ENCODE measurements around the gene KLHL40. TPM values are rescaled to one million over a fixed set of nuclear protein-coding genes. Genes with fewer than 3 reads are reported as not detected.

The KLHL40 gene
- total RNA-seq, 2 donors from 2014 or later = not detected

DNA sequence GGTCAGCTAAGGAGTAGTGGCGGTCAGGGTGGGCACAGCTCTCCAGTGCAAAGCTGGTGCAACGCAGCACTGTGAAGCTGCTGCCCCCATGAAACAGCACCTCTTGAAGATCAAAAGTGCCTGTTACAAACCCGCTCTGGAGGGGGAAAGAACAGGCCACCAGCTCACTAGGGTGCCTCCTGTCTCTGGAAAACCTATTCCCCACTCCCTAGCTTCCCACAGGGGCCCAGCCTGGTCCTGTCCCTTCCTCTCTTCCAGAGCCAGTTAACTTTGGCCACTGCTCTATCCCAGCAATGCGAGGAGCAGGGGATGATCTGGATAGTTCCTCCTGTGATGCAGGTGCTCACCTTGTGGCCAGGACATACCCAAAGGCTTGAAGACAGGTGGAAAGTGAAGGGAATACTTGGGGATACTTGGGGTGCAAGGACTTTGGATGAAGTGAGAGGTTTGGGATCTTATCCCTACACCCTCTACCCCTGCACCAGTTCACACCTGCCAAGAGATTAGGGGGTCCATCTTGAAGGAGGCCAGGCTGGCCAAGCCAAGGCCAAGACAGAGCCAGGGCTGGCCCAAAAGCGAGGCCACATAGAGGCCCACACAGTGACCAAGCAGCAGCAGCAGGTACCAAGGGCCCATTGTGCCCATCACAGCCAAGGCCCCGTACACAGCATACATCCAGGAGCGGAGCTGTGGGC, 13.0 kb downstream of the KLHL40 start:
- no peak for ATAC-seq
- intact Hi-C loops (cut with DNase I, micrococcal nuclease) = no loop called here
- DNase-seq = no peak

DNA sequence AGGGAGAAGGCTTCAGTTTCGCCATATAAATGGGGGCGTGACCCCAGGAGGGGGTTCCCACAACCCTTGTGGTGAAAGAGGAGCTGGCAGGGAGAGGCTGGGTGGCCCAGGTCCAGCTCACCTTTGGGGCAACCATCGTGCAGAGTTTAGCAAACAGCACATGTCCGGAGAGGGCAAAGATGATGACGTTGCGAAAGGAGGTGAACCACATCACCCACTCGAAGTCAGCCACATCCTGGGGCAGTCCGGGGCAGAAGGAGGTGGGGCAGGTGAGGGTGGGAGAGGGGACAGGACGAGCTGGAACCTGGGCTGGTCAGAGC, 13.5 kb downstream of the KLHL40 start:
- ATAC-seq (no peak), DNase-seq (peak in 1 of 2 donors; percentile 18)
- intact Hi-C loops (cut with DNase I, micrococcal nuclease) = no loop called here

DNA sequence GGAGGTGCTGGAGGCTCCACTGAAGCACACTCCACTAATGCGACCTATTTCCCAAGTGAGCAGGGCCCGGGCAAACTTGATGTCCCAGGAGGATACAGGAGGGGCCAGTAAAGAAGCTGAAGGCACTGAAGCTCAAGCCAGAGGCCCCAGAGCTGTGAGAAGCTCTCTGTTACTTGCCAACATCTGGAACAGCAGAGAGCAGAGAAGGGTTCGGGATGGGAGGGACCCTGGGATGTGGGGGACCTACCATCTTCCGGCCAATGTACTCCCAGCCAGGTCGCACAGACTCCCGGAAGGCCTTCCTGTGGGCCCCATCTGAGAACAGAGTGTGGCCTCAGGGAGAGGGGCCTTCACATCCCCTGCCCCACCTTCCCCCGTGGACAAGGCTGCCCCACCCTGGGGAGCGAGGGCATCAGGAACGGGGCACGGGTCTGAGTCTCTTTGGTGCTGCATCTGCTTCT, 14.2 kb downstream of the KLHL40 start:
- intact Hi-C loops (cut with DNase I, micrococcal nuclease) = no loop called here
- no peak for DNase-seq

DNA sequence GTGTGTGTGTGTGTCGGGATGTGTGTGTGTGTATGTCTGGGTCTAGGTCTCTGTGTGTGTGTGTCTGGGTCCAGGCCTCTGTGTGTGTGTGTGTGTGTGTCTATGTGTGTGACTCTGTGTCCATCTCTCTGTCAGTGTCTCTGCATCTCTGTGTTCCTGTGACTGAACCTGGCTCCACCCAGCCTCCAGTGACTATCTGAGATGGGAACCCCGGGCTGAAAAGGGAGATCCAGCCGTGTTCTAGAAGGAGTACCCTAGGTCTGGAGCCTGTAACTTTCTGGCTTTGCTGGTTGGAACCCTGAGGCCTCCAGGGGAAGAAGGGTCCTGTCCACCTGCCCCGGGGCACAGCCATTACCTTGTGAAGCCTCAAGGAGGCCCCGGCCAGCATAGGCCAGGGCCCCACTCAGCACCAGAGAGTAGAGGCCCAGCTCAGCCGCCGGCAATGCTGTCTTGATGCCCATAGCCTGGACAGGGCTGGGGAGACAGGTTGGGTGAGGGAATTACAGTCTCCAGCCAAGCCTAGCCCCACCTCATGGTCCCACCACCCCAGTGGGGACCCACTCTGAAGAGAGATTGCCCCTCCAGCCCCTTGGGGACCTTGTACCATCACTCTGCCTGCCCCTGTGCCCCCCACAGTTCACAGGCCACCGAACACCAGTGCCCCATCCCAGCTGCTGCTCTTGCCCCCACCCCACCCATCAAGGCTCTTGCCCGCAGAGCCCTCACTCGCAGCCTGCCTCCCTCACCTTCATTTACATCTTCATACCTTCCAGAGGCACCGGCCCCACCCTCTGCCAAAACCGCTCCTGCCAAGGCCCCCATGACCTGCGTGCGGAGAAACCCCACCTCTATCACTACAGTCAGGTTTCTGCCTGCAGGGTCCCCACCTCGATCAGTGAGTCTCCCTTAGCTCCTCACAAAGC, 15.3 kb downstream of the KLHL40 start:
- intact Hi-C loops (cut with DNase I, micrococcal nuclease) = no loop called here
- DNase-seq = peak in 1 of 2 donors; percentile 21
- no peak for ATAC-seq

More for the DNA sequence above, 14.2 kb downstream of the KLHL40 start:
- no peak for ATAC-seq

DNA sequence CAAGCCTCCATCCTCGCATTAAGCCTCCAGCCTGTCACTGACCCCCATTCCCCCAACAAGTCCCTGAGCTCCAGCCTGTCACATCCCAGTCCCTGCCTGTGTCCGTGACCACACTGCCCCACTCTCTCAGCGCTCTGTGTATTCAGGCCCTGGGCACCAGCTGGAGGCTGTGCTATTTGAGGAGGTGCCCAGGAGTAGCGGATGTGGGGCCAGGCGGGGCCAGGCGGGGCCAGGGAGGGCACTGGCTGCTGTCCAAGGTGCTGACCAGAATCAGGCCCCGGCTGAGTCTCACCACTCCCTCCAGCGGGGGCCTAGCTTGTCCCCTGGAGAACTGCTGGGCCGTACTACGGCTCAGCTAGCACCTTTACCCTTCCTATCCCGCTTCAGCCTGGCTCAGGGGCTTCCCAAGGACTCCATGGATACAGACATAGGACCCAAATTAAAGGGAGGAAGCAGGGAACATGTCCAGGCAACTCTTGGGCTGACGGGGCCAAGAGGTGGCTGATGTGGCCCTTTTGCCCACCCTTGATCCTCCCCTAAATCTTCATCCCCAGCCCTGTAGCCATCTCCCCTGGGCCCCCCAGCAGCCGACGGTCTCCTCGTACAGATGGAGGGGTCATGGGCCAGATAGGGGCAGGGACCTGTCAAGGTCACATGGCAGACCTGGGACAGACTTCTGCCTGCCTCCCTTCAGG, 16.2 kb downstream of the KLHL40 start:
- peak; percentile 24 to 57 for DNase-seq
- intact Hi-C loops (cut with DNase I, micrococcal nuclease) = no loop called here
- peak; percentile 78 for ATAC-seq

DNA sequence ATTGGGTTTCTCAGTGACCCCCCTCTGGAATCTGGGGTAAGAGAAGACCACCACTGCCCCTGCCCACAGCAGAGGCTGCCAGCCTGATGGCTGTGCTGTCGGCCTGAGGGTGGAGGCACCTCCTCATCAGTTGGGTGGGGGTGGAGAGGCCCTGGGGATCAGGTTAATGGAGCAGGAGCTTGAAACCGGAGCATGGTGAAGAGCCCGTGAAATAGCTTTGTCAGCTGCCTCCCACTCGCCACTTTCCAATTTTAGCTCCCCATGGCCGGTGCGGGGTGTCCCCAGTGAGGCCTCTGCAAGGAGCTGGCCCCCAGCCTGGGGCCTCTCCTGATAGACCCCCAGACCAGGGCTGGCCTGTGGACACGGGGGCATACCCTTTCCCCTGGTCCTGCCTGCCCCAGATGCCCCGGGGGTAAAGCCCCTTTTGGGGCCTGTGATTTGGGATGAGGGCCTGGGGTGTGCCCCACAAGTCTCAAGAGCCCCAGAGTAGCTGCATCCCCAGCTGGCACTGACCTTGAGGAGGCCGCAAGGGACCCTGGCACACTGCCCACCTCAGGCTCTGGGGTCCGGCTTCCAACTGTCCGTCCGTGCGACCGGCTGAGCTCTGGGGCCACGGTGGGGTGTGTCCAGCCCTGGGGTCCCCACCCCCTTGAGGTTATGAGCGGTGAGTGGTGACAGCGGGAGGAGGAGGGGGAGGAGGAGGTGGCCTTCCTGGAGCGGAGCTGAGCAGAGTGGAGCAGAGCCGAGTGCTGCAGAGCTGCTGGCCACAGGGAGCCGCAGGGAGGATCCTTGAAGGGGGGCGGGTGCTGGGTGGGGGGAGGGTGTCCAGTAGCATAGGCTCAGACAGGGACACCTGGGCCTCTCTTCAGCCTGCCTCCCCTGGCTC, 17.0 kb downstream of the KLHL40 start, which contains the start of gene HHATL:
Gene HHATL (minus strand): TSS at position 733 of the 886 bp plus-strand sequence. CDS start 1,972 bp downstream, outside the sequence.
- ATAC-seq = no peak
- no peak for DNase-seq
- intact Hi-C loops (cut with DNase I, micrococcal nuclease) = no loop called here

DNA sequence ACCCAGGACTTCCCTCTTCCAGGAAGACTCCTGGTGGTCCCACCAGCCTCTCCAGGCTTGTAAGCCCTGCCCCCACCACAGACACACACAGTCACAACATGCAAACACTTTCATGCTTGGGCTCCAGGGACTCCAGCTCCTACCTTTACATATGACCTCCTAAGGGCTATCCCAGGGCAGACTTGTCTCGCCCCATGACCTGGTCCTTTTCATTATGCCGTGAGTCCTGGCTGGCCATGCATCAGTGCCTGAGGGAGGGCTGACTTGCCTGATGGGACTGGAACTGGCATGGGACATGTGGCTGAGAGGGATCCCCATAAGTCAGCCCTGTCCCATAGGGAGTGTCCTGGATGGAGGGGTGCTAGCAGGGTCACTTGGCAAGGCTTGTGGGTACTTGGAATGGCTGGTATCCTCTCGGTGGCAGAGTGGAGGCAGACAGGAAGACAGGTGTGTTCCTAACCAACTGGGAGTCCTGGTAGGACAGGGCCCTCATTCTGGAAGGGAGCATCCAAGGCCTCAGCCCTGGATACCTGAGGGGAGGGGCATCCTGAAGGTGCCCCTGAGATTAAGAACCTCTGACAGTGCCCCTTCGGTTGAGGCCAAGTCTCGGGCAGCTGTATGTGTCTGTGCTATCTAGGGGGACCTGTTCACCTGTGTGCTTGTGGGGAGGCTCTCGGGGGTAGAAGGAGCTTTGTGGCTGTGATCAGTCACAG, 17.8 kb downstream of the KLHL40 start:
- ATAC-seq = no peak
- DNase-seq = no peak

DNA sequence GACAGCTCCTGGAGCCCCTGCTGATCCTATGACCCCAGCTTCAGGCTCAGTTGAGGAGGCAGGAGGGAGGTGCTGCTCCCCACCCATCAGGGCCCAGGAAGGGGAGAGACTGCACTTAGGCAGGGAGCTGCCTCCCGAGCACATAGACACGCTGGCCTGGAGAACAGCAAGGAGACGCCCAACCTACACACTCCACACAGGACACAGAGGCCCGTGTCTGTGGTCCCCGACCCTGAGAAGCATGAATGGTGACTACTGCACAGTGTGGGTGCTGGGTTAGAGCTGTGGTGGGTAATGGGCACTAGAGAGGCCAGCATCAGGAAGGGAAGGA, 18.3 kb downstream of the KLHL40 start:
- intact Hi-C loops (cut with DNase I, micrococcal nuclease) = no loop called here
- DNase-seq (no peak), ATAC-seq (no peak)

More for the DNA sequence above, 17.8 kb downstream of the KLHL40 start:
- intact Hi-C loops (cut with DNase I, micrococcal nuclease) = no loop called here

DNA sequence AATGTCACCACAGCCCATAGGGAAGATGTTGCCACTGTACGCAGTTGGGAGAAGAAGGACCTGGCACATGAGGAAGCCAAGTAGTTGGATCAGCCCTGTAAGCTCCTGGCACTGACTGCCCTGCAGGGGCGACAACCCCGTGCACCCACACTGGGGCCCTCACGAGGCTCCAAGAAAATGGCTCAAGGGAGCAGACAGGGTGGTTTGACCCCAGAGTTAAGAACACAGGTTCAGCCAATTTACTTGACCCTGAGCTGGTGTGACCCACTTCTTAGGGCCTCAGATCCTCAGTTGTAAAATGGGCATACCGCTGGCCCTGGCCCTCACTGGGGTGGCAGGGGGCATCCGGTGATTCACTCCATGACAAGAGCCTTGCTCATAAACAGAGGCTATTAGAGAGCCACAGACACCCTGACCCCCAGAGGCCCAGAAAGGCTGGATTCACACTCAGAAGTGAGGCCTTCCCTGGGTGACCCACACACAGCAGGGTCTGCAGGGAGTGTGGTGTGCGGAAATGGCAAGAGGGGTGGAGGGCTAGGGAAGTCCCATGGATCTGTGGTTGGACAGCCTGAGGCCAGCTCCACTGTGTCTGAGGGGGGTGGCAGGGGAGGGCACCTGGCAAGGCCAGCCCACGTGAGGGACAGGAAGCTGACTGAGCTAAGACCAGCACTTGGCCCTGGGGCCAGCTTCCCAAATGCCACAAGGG, 19.0 kb downstream of the KLHL40 start:
- intact Hi-C loops (cut with DNase I, micrococcal nuclease) = no loop called here
- ATAC-seq (no peak), DNase-seq (no peak)

DNA sequence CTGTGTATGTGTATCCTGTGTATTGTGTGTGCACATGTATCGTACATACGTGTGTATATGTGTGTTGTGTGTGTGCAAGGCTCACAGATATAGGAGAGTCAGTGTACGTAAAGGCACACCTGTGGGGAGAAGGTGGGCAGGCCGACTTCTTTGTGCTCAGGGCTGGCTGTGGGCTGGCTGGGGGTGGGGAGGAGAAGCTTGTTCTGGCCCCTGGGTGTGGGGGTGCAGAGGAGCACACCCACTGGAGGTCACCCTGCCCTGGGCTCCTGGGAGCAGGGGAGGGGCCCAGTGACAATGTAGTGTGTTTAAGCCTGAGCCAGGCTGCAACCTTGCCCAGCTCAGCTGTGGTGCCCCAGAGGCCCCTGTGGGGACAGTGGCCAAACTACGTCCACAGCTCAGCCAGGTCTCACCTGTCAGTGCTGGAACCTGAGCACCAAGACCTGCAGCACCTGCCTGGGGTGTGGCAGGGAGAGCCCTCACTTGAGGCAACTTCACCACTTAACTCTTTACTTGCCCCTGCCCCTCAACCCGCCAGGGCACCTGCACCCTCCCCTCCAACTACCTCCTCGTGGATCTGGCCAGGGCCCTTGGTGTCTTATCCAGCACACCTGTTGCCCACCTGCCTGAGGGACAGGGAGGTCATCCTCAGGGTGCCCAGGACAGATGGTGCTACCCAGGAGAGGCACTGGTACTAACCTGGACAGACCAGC, 19.9 kb downstream of the KLHL40 start:
- intact Hi-C loops (cut with DNase I, micrococcal nuclease) = no loop called here
- DNase-seq = peak in 1 of 2 donors; percentile 20
- ATAC-seq = no peak

DNA sequence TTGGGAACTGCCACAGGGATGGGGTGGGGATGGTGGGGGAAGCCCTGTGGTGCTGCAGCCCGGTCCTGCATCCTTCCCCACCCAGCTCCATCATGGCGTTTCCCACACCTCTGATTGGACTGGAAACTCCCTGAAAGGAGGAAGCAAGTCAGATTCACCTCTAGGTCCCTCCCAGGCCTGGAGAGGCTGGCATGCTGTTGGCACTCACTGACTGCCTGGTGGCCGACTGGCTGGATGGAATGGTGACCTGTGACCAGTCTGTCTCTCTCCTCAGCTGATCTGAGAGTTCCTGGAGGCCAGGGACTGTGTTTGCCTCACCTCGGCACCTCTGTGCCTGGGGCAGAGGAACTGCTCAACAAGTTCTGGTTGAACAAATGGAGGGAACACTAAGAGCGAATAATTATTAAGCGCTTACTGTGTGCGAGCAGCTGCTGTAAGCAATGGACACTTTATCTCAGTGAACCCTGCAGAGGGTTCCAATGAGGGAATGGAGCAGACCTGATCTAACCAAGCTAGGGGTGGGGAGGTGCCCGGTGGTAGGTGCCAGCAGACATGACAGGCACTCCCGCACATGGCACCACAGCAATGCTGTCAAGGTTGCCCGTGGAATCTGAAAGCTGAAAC, 20.7 kb downstream of the KLHL40 start:
- no peak for ATAC-seq
- DNase-seq = no peak
- intact Hi-C loops (cut with DNase I, micrococcal nuclease) = no loop called here

DNA sequence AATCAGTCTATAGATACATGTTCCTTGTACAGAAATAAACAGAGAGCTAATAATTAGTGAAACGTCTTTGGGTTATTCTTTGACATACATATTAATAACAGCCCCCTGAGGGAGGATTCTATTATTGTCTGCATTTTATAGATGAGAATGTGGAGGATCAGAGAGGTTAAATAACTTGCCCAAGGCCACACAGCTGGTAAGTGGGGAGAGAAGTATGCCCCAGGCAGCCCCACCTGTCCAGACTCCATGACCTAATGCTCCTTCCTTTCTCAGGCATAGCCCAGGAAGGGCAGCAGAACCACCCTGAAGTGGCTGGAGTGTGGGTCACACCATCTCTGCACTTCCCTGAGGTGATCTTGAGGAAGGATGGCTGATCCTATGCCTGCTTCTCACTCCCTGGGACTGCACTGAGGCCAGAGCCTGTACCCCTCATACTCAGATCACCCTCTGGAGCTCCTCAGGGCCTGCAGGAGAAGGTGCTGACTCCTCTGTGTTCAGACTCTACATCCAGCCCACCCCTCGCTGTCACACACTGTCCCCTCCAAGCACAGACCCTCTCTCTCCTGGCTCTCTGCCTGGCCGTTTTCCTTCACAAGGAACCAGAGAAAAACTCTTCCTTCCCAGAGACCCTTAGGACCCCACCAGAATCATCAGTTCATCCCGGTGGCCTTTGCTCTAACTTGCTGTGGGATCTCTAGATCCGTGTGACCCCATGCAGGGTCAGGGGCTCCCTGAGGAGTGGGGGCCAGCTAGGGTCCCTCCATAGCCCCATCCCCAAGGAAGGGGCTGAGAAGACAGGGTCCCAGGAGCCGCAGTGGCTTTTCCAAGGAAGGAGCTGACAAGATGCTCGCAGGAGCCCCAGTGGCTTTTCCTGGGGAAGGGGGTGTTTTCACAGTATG, 21.6 kb downstream of the KLHL40 start:
- ATAC-seq = no peak
- intact Hi-C loops (cut with DNase I, micrococcal nuclease) = no loop called here
- no peak for DNase-seq

DNA sequence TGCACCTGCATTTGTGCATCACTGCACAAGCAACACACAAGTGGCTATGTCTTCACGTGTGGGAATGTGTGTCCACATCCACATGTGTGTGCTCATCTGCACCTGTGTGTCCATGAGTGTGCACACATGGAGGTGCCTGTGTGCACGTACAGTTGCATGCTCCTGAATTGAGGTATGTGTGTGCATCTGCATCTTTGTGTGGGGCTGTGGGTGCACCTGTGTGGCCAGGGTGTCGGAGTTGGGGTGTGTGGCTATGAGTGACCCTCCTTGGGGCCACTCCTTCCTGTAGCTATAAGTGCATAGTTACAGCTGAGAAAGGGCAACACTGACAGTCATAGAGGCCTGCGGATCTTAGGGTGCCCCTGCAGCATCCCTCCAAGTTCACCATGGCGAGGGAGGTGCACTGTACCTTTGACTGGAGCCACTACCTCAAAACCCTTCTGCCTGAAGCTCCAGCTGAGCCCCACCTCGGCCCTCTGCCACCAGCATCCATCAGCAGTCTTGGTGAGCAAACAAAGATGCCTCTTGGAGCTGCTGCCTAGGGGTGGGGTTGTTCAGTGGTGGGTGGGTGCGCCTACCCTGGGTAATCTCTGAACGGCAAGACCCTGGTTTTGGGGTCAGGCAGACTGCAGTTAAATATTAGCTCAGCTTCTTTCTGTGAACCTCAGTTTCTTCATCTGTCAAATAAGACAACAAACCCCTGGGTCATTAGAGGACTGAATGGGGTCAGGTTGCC, 22.5 kb downstream of the KLHL40 start:
- intact Hi-C loops (cut with DNase I, micrococcal nuclease) = no loop called here

DNA sequence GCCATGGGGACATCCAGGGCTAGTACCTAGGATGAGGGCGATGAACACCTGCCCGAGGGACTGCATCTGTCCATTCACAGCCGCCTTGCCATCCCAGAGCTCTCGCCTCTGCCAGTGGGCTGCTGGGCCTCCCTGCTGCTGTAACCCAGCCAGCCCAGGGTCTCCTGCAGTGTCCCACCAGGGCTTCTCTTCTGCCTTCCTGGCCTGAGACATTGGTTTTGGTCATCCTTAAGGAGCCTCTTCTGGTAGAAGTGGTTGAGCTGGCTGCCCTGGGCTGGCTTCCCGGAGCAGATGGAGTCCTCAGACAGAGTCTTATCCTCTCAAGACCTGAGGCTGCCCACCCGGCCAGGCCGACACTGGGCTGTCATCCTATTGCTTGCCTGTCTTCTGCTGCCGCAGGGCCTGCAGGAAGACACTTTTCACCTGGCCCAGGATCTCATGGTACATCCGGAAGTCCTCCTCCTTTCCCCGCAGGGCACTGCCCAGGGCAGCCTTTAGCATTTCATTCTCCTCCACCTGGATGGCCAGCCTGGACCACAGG, 23.3 kb downstream of the KLHL40 start:
- ATAC-seq (no peak), DNase-seq (peak in 1 of 2 donors; percentile 12)
- intact Hi-C loops (cut with DNase I, micrococcal nuclease) = no loop called here

More for the DNA sequence above, 22.5 kb downstream of the KLHL40 start:
- ATAC-seq = no peak
- no peak for DNase-seq
